WTC11 (cell line): ENCODE results near the gene GFOD2.

Experiments
- ESRRA ChIP-seq: sonication (generic); formaldehyde crosslinking; IDR thresholded peaks from 2 replicates; pipeline ENCODE4 v1.8.1; 2022; ENCODE audit warnings: mild to moderate bottlenecking, missing genetic modification reagents, borderline replicate concordance
- ETV6 ChIP-seq: sonication (generic); formaldehyde crosslinking; IDR thresholded peaks from 2 replicates; pipeline ENCODE4 v1.8.1; 2022; ENCODE audit warnings: mild to moderate bottlenecking, missing genetic modification reagents
- JUN ChIP-seq: sonication (generic); formaldehyde crosslinking; IDR thresholded peaks from 2 replicates; pipeline ENCODE4 v1.8.0; 2023; ENCODE audit warnings: mild to moderate bottlenecking, missing genetic modification reagents
- NFE2L1 ChIP-seq: sonication (generic); formaldehyde crosslinking; IDR thresholded peaks from 2 replicates; pipeline ENCODE4 v1.8.1; 2023; ENCODE audit warnings: missing genetic modification reagents
- NR1H2 ChIP-seq: sonication (generic); formaldehyde crosslinking; IDR thresholded peaks from 2 replicates; pipeline ENCODE4 v1.9.0; 2021; ENCODE audit warnings: mild to moderate bottlenecking, moderate library complexity, missing genetic modification reagents
- SP1 ChIP-seq: sonication (generic); formaldehyde crosslinking; conservative IDR thresholded peaks from 2 replicates; pipeline ENCODE4 v1.8.1; 2022; ENCODE audit warnings: missing genetic modification reagents
- ZNF396 ChIP-seq: fragments of 250-450 bp; sonication (Bioruptor Pico); IDR thresholded peaks from 2 replicates; pipeline ENCODE4 v1.8.0; 2021; ENCODE audit warnings: mild to moderate bottlenecking, moderate library complexity, borderline replicate concordance
- TF ChIP-seq, protein P1 (sequence below): sonication (generic); formaldehyde crosslinking; IDR thresholded peaks from 2 replicates; pipeline ENCODE4 v1.8.1; 2023; ENCODE audit warnings: mild to moderate bottlenecking, missing genetic modification reagents
- TF ChIP-seq, protein P2 (sequence below): sonication (generic); formaldehyde crosslinking; IDR thresholded peaks from 2 replicates; pipeline ENCODE4 v1.8.0; 2022; ENCODE audit warnings: mild to moderate bottlenecking, missing genetic modification reagents
- TF ChIP-seq, protein P3 (sequence below): fragments of 200-600 bp; IDR thresholded peaks from 2 replicates; pipeline ENCODE4 v1.8.0; 2022; ENCODE audit warnings: antibody characterized with exemption
- TF ChIP-seq, protein P4 (sequence below): sonication (generic); formaldehyde crosslinking; conservative IDR thresholded peaks from 2 replicates; pipeline ENCODE4 v1.8.1; 2023; ENCODE audit warnings: mild to moderate bottlenecking, low read depth, missing genetic modification reagents, moderate library complexity
- TF ChIP-seq, protein P5 (sequence below): sonication (generic); formaldehyde crosslinking; conservative IDR thresholded peaks from 2 replicates; pipeline ENCODE4 v1.8.1; 2022; ENCODE audit warnings: mild to moderate bottlenecking, missing genetic modification reagents

DNA sequence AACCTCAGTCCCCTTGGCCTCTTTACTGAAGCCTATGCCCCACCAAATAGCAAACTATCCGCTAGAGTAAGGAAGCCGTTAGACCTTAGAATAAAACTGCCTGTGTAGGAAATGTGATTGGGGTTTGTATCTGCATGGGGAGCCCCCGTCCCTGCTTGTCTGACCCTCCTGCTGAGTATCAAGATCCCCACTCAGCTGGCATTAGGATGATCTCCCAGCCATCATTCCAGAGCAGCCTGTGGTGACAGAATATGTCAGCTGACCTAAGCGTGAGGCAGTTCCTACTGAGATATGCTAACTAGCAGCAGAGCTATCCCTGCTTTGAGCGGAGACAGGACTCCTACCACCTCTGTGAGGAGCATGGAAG lies 645 bp upstream of the GFOD2 start:
- no peak for TF ChIP-seq ESRRA (CRISPR knock-in tag)
- TF ChIP-seq NFE2L1 (CRISPR knock-in tag): no peak
- no peak for TF ChIP-seq ETV6 (CRISPR knock-in tag)
- TF ChIP-seq JUN (CRISPR knock-in tag): no peak
- TF ChIP-seq, protein P1, sequence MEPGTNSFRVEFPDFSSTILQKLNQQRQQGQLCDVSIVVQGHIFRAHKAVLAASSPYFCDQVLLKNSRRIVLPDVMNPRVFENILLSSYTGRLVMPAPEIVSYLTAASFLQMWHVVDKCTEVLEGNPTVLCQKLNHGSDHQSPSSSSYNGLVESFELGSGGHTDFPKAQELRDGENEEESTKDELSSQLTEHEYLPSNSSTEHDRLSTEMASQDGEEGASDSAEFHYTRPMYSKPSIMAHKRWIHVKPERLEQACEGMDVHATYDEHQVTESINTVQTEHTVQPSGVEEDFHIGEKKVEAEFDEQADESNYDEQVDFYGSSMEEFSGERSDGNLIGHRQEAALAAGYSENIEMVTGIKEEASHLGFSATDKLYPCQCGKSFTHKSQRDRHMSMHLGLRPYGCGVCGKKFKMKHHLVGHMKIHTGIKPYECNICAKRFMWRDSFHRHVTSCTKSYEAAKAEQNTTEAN (CRISPR knock-in tag): no peak
- TF ChIP-seq ZNF396 (CRISPR knock-in tag): no peak
- TF ChIP-seq, protein P2, sequence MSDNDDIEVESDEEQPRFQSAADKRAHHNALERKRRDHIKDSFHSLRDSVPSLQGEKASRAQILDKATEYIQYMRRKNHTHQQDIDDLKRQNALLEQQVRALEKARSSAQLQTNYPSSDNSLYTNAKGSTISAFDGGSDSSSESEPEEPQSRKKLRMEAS: no peak
- TF ChIP-seq, protein P3, sequence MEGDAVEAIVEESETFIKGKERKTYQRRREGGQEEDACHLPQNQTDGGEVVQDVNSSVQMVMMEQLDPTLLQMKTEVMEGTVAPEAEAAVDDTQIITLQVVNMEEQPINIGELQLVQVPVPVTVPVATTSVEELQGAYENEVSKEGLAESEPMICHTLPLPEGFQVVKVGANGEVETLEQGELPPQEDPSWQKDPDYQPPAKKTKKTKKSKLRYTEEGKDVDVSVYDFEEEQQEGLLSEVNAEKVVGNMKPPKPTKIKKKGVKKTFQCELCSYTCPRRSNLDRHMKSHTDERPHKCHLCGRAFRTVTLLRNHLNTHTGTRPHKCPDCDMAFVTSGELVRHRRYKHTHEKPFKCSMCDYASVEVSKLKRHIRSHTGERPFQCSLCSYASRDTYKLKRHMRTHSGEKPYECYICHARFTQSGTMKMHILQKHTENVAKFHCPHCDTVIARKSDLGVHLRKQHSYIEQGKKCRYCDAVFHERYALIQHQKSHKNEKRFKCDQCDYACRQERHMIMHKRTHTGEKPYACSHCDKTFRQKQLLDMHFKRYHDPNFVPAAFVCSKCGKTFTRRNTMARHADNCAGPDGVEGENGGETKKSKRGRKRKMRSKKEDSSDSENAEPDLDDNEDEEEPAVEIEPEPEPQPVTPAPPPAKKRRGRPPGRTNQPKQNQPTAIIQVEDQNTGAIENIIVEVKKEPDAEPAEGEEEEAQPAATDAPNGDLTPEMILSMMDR: no peak
- TF ChIP-seq, protein P4, sequence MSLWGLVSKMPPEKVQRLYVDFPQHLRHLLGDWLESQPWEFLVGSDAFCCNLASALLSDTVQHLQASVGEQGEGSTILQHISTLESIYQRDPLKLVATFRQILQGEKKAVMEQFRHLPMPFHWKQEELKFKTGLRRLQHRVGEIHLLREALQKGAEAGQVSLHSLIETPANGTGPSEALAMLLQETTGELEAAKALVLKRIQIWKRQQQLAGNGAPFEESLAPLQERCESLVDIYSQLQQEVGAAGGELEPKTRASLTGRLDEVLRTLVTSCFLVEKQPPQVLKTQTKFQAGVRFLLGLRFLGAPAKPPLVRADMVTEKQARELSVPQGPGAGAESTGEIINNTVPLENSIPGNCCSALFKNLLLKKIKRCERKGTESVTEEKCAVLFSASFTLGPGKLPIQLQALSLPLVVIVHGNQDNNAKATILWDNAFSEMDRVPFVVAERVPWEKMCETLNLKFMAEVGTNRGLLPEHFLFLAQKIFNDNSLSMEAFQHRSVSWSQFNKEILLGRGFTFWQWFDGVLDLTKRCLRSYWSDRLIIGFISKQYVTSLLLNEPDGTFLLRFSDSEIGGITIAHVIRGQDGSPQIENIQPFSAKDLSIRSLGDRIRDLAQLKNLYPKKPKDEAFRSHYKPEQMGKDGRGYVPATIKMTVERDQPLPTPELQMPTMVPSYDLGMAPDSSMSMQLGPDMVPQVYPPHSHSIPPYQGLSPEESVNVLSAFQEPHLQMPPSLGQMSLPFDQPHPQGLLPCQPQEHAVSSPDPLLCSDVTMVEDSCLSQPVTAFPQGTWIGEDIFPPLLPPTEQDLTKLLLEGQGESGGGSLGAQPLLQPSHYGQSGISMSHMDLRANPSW (CRISPR knock-in tag): no peak
- TF ChIP-seq, protein P5, sequence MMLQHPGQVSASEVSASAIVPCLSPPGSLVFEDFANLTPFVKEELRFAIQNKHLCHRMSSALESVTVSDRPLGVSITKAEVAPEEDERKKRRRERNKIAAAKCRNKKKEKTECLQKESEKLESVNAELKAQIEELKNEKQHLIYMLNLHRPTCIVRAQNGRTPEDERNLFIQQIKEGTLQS: no peak
- TF ChIP-seq NR1H2 (CRISPR knock-in tag): no peak
- TF ChIP-seq SP1 (CRISPR knock-in tag): no peak
